DND-41 (cell line): ENCODE results near the gene TMEM238L.

Experiments used
- CTCF ChIP-seq: IDR thresholded peaks from 2 replicates; pipeline ENCODE4 v1.5.1; 2012; ENCODE audit warnings: borderline replicate concordance, low read length, moderate library complexity, mild to moderate bottlenecking; ENCODE audit not compliant: poor library complexity, severe bottlenecking; ENCODE audit errors: extremely low read depth
- EZH2 ChIP-seq: IDR thresholded peaks from 3 replicates; pipeline ENCODE4 v1.6.1; 2012; ENCODE audit warnings: borderline replicate concordance, low read depth, mild to moderate bottlenecking, moderate library complexity, low read length, inconsistent platforms; ENCODE audit not compliant: severe bottlenecking

- TF ChIP-seq CTCF (no peak), EZH2 (no peak)
These were observed 46.8 kb downstream of the TMEM238L start for GRCh38 chr17:10757067-10757466.
